Suppressor macrophage treated with lipopolysaccharide for 1 hour (primary cell): ENCODE results near the gene HTR4.
"Not testable (repeated sequence)": the region's sequence is repeated elsewhere in the genome, so short reads cannot be mapped to it uniquely, and the experiment has no call there.

Source experiments
- DNase-seq, 3 donors: peaks; one replicate each; pipeline ENCODE4 v3.0.0-alpha.2; 2020 to 2022

HTR4 gene, protein sequence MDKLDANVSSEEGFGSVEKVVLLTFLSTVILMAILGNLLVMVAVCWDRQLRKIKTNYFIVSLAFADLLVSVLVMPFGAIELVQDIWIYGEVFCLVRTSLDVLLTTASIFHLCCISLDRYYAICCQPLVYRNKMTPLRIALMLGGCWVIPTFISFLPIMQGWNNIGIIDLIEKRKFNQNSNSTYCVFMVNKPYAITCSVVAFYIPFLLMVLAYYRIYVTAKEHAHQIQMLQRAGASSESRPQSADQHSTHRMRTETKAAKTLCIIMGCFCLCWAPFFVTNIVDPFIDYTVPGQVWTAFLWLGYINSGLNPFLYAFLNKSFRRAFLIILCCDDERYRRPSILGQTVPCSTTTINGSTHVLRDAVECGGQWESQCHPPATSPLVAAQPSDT

DNA sequence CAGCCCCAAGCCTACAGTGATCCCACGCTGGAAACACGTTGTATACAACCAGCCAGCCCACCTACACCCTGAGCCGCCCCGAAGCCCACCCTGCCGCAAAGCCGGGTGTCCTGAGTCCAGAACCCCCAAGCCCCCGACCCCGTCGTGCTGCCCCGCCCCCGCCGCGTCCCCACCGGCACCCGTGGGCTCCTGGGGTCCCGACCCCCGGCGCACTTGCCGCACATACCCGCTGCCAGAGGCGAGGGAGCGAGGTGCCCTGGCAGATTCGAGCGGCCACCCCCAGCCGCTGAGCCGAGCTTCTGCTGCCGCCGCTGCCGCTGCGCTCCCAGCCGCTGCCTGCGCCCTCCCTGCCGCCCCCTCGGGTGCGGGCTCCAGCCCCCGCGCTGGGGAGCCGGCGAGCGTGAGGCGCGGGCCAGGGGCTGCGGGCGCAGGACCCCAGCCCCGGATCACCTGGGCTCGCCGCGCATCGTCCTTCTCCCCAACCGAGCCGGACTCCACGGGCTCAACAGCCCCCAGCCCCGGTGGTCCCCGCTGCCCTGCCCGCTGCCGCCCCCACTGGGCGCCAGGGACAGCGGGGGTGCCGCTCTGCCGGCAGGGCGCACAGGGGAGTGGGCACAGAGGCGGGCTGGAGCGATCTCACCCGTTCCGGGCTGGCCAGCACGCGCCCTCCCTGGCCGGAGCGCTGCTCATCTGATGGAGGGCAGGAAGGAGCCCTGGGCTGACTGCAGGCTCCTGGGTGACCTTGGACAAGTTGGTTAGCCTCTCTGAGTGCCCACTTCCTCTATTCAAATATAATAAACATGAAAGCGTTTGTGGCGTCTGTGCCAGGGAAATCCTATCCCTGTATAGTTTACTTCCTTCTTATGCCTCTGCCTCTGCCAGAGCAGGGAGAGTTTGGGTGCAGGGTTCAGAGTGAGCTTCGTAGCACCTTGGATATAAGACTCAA, at the start of gene HTR4:
Gene HTR4 (minus strand): TSS at position 692 of the 946 bp plus-strand sequence. CDS start 17,513 bp downstream, outside the sequence.
- DNase-seq, result peak in 2 of 3 donors; percentile 8 to 13

DNA sequence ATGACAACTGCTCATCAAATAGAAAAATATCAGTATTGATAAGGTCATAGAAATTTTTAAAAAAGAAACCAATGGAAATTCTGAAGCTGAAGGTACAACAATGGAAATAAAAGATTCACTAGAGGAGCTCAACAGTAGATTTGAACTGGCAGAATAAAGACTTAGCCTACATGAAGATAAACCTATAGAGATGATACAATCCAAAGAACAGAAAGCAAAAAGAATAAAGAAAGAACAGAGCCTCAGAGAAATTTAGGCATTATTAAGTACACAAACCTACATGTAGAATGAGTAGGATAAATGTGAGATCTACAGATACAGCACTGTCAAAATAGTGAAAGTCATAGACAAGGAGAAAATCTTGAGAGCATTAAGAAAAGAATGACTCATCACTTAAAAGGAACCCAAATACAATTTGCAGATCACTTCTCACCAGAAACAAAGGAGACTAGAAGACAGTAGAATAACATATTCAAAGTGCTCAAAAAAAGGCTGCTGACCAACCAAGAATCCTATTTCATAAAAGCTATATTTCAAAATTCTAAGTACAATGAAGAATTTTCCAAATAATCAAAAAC, 47.8 kb upstream of the HTR4 start:
- peak in 1 of 3 donors; percentile 15 for DNase-seq

DNA sequence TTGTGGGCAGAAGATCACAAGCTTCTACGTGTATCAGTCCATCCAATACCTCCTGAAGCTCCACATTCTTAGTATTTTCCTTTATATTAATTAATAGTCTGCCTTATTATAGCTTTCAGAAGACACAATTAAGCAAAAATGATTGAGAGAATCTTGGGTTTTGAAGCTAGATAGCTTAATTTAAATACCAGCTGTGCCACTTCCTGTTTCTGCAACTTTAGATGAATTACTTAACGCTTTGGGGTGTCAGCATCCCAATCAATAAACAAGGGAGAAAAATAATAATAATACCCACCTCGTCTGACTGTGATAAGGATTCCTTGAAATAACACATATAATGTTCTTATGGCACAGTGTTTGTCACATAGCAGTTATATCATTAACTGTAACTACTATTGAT, 44.7 kb upstream of the HTR4 start:
- peak in 1 of 3 donors; percentile 8 for DNase-seq

DNA sequence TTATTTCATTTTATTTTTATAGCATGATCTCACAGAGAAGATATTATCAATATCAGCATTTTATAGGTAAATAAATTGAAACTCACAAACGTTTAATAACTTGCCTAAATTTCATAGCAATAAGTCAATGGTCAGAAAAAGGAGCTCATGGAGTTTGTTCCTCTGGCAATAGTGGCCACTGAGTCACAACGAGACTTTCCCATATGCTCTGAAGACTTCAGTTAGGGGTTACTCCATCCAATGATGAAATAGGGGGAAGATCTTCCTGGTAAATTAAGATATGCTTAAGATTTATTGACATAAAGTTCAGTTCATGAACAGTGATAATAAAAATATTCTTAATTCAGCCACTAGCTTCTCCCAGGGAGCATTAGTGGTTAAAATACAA, 43.5 kb upstream of the HTR4 start:
- no peak for DNase-seq

DNA sequence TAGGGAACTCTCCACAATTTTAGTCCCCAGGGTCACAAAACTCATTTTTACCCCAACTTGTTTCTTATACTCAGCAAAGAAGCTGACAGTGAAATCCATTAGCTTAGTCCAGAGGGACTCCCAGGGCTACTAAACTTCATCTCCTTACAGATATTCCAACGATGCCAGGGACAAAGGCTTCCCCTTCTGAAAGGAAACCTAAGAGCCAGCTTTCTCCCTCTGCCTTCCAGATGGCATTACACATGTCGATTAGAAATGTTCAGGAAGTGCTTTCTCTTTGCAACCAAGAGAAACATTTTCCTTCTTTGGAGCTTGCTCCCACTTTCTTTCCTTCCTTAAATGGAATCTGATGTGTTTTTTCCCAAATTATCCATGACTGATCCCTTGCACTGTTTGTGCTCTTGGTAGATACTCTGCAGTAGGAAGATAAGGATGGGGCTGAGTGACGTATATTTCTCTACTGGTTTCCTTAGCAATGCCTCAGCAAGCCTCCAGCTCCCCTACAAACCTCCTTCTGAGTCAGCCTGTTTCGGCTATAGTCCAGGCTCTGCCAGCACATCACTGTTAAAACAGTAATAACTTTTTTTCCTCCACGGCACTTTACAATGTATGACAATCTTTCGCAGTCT, 43.0 kb upstream of the HTR4 start:
- DNase-seq, result no peak

DNA sequence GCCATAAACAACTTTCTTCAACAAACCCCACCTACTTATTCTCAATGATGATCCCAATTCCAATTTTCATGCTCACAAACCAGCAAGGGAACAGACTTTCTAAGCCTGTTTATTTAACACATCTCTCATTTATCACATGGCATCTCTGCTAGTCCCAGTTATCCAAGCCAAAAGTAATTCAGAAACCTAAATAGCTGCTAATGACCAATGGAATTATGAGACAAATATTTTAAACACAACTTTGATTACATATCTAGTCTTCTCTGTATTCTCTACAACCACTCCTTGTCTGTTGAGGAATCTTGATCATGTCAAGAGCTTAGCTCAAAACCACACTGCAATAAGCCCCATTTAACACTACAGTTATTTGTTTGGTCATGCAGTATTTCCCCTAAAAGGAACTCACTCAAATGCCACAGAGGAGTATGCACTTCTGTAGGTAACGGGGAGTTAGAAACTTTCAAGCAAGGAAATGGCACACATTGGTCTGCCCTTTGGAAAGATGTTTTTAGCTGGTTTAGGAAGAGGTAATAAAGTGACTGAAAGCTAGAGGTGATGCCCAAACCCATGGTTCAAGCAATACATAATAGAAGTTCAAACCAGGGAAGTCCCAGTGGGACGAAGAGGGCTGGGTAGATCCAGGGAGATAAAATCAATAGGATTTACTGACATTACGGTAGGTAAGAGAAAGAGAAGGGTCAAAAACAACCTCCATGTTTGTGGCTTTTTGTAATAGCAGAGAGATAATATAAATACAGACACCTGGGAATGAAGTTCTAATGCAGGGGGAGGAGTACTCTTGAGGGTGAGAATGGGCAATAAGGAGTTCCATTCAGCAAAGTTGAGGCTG, 42.1 kb upstream of the HTR4 start:
- DNase-seq, result no peak

DNA sequence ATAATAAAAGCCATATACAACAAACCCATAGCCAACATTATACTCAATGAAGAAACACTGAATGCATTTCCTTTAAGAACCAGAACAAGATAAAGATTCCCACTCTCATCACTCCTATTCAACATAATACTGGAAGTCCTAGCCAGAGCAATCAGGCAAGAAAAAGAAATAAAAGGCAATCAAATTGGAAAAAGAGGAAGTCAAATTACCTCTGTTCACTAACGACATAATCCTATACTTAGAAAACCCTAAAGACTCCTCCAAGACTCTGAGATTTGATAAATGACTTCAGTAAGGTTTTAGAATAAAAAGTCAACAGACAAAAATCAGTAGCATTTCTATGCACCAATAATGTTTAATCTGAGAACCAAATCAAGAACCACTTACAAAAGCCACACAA, 36.6 kb upstream of the HTR4 start:
- no peak for DNase-seq

DNA sequence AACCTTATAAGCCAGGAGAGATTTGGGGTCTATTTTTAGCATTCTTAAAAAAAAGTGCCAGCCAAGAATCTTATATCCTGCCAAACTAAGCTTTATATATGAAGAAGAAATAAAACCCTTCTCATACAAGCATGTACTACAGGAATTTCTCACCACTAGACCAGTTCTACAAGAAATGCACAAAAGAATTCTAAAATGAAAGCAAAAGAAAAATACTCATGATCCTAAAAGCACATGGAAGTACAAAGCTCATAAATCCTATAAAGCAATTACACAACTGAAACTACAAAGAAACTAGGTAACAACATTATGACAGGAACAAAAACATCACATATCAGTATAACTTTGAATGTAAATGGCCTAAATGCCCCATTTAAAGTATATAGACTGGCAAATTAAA, 34.5 kb upstream of the HTR4 start:
- DNase-seq, result no peak

DNA sequence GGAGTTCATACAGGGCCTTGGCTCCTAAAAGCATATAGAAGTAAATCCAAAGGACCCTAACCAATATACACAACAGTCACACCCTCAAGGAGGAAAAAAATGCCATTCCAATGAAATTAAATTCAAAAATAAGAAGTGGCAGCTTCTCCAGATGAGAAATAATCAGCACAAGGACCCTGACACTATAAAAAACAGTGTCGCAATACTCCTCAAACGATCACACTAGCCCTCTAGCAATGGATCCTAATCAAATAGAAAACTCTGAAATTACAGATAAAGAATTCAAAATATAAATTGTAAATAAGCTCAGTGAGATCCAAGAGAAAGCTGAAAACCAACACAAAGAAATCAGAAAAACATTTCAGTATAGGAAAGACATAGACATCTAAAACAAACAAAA, 33.5 kb upstream of the HTR4 start:
- DNase-seq, result no peak

DNA sequence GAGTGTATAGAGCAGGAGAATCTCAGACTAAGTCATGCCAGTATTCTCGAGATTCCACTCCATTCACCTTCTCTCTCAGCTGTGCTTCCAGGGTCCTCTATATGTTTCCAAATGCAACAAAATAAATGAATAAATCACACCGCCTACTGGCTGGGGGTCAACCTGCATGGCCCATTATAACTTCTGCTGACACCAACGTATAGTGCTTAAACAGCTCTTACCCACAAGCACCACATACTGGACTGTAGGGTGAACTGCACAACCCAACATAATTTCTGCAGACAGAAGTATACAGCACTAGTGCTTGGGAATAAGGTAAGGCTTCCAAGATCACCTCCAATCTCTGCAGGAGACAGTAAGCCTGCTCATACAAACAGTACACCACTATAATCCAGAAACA, 33.1 kb upstream of the HTR4 start:
- peak in 2 of 3 donors; percentile 3 to 7 for DNase-seq

DNA sequence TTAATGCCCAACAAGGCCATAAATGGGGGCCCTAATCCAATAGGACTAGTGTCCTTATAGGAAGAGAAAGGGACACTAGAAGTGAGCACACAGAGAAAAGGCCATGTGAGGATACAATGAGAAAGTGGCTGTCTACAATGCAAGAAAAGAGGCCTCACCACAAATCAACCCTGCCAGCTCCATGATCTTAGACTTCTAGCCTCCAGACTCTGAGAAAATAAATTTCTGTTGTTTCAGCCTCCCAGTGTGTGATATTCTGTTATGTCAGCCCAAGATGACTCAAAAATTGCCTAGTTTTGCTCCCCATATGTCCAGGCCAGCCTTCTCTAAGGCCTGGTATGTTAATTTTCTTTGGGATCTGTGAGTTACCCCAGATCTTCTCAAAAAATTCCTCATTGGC, 32.3 kb upstream of the HTR4 start:
- DNase-seq, result no peak

DNA sequence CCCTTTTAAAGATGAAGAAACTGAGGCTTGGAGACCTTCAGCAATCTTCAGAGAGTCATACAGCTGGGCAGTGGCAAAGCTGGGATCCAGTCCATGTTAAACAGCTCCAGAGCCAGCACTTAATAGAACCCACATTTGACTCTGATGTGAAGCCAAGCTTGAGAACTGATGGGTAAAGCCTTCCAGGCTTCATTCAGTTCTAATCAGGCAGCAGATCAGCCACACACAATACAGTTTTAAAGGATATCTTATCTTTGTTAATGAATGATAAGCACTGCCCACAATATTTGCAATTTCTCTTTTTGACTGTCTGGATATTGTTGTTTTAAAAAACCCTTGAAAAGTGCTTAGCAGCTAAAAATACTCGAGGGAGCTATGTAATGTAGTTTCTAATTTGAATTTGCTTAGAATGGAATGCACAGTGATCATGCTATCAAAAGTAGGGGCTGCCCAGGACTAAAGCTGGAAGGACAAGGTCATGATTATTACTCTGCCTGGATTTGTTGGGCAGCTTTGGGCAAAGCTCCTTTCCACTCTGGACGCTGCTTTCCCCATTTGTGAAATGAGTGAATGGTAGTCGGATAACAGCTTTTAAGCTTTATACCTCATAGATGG, 31.3 kb upstream of the HTR4 start:
- DNase-seq, result peak in 1 of 3 donors; percentile 10

DNA sequence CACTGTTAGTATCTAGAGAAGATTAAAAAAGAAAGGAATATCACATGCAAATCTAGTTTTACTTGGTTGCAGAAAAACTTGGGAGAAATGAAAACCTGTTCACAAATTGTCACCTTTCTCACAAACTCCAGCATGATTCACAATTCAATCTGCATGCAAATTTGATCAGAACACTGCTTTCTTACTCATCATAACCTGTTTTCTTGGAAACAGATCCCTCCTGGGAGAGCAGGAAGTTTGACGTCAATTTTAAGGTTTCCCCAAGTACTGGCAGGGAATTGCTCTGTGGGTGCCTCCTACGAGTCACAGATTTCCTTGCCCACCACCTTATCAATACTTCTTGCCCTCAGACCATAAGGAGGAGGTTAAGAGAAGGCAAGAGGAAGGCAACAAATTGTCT, 30.2 kb upstream of the HTR4 start:
- DNase-seq, result peak in 1 of 3 donors; percentile 11

DNA sequence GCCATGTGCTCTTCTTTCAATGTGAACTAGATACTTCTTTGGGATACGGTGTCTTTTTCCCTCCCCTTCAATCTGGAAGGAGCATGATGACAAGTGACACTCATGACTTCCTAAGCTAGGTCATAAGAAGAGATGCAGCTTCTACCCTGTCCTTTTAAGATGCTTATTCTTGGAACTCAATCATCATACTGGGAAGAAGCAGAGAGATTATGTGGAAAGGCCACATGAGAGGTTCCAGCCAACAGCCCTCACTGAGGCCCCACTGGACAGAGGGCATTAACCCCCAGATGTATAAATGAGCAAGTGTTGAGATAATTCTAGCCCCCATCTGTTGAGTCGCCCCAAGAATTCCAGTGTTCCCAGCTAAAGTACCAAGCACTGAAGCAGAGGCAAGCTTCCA, 29.3 kb upstream of the HTR4 start:
- no peak for DNase-seq

DNA sequence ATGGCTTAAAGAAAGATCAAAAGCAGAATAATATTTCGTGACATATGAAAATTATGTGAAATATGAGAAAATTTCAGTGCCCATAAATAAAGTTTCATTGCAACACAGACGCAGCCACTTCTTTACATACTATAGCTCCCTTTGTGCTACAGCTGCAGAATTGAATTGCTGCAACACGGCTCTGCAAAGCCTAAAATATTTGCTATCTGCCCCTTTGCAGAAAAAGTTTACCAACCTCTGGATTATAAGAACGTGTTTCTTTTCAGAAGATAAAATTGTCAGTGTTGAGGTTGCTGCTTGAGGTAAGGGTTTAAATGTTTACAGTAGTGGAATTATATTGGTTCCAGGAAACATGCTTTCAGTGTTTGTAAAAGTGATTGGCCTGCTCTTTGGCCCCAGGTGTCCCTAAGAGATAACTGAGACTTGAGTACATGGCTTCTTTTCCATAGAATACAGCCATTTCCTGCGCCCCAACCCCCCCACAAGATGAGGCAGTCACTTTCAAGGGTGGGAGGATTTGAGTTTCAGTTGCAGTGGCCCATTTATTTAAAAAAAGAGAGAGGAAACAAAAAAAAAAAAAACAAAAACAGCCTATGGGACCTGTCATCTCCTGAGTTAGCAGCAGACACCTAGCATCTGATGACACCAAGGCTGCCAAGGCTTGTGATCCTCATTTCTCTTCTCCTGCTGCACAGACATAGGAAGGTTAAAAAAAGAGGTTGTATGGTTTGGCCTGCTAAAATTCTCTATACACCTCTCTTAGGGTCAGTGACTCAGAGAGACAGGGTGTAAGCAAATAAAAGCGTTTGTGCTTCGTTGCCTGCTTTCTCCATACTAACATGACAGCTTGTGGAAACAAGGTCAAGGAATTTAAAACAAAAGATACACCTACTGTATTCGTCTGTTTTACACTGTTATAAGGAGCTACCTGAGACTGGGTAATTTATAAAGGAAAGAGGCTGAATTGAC, 28.0 kb upstream of the HTR4 start:
- DNase-seq, result no peak

DNA sequence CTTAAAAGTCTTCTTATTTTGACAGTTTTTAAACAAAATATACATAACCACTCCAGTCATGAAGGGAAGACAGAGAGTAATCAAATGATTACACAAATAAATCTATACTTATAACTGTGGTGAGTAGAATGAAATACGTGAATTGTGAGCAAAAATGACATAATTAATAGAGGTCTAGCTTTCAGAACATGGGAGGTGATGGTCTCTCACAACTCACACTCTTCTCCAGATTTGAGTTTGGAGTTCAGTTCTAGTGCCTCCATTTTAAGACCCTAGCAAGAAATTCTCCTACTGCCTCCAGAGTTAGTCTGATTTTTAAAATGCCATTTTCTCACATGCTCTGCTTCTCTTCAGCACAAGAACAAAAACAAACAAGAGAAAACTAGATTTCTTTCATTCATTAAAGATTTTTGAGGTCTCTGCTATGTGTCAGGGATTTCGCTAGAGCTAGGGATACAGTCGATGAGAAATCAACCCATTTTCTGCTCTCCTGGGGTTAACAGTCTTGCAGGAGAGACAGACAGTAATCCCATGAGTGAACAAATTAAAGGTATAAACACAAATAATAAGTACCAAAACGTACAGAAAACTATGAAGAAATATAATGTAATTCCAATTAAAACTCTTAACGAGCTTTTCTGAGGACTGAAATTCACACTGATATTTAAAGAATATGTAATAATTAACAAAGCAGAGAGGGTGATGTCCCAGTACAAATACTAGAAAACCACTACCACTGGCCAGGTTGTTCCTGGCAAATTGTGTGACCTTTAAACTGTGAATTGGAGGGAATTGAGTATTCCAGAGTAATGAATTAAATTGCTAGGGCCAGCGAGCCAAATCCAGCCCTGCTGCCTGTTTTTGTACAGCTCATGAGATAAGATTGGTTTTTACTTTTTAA, 27.1 kb upstream of the HTR4 start:
- peak in 1 of 3 donors; percentile 13 for DNase-seq

DNA sequence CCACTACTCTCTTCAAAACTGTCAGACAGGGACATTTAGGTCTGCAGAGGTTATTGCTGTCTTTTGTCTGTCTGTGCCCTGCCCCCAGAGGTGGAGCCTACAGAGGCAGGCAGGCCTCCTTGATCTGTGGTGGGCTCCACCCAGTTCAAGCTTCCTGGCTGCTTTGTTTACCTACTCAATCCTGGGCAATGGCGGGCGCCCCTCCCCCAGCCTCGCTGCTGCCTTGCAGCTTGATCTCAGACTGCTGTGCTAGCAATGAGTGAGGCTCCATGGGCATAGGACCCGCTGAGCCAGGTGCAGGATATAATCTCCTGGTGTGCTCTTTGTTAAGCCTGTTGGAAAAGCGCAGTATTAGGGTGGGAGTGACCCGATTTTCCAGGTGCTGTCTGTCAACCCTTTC, 19.4 kb upstream of the HTR4 start:
- not testable (repeated sequence) for DNase-seq

DNA sequence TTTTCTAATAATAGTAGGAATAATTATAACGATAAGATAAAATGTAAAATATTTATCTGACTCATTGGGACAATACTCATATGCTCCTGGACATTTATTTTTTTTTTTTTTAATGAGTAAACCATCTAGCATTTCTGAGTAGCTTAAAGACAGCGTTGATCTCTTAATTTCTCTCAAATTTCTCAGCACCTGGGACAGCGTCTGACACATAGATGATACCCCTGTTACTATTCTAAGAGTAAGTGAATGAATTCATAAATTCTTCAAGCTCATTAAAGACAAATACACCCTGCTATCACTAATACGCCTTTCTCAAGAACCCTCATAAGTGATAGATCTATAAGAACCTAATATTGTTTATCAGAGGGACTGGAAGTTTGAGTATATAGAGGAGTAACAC, 12.0 kb upstream of the HTR4 start:
- peak in 1 of 3 donors; percentile 1 for DNase-seq

DNA sequence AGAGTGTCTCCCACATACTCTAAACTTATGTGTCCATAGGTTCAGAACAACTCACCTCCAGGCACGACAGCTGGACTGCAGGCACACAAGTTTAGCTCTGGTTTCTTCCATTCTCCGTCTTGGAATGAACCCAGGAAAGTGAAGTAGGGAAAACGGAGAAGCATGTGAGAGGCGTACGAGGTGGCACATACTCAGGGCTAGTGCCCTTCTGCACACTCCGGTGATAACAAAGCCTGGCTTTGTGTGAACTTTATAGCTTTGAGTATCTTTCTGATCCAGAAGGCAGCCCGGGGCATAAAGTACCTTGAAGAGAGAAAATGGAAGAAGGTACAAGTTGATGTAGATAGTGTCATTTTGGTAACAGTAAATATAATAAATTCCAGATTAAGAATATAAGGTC, 11.1 kb upstream of the HTR4 start:
- no peak for DNase-seq
